Breast epithelium (tissue), 3 donors: ENCODE data around the gene BBOX1.

Source experiments
- POLR2A ChIP-seq: fragments of 450-650 bp; IDR thresholded peaks from one replicate; pipeline ENCODE4 v1.6.1; 2016; ENCODE audit warnings: antibody characterized with exemption, mild to moderate bottlenecking, moderate library complexity
- POLR2AphosphoS5 ChIP-seq, 3 donors: sonication (generic); formaldehyde crosslinking; IDR thresholded peaks; one replicate each; pipeline ENCODE4 v1.6.1; 2017; ENCODE audit warnings: antibody characterized with exemption in 3 of 3
- TF ChIP-seq, protein P1 (sequence below), 3 donors: fragments of 450-650 bp; IDR thresholded peaks; one replicate each; pipeline ENCODE4 v1.5.1; 2016 to 2017; ENCODE audit warnings: antibody characterized with exemption in 3 of 3, mild to moderate bottlenecking in 3 of 3, moderate library complexity in 3 of 3

GRCh38 chr11:27020751-27021150, 19.9 kb upstream of the BBOX1 start:
- TF ChIP-seq, protein P1, sequence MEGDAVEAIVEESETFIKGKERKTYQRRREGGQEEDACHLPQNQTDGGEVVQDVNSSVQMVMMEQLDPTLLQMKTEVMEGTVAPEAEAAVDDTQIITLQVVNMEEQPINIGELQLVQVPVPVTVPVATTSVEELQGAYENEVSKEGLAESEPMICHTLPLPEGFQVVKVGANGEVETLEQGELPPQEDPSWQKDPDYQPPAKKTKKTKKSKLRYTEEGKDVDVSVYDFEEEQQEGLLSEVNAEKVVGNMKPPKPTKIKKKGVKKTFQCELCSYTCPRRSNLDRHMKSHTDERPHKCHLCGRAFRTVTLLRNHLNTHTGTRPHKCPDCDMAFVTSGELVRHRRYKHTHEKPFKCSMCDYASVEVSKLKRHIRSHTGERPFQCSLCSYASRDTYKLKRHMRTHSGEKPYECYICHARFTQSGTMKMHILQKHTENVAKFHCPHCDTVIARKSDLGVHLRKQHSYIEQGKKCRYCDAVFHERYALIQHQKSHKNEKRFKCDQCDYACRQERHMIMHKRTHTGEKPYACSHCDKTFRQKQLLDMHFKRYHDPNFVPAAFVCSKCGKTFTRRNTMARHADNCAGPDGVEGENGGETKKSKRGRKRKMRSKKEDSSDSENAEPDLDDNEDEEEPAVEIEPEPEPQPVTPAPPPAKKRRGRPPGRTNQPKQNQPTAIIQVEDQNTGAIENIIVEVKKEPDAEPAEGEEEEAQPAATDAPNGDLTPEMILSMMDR (IDR thresholded peaks at IDR 0.05), result no peak
- TF ChIP-seq POLR2A, result no peak
- TF ChIP-seq POLR2AphosphoS5 (IDR thresholded peaks at IDR 0.05), result no peak
